MM.1S (cell line): ENCODE results near the gene CYYR1.

Source experiments
- DNase-seq: peaks from one replicate; pipeline ENCODE4 v3.0.0-alpha.2; 2015
- H2AFZ ChIP-seq: fragments of 300-600 bp; sonication (generic); 2 replicates; pipeline ENCODE4 v1.6.0; 2016; ENCODE audit warnings: antibody characterized with exemption, low read length
- H3F3A ChIP-seq: fragments of 300-600 bp; sonication (generic); 2 replicates; pipeline ENCODE4 v1.6.1; 2016; ENCODE audit warnings: mild to moderate bottlenecking, antibody characterized with exemption, low read length, moderate library complexity, mixed read lengths; ENCODE audit not compliant: insufficient read depth
- H3K27ac ChIP-seq: fragments of 300-600 bp; sonication (generic); 2 replicates; pipeline ENCODE4 v1.5.1; 2016; ENCODE audit warnings: mild to moderate bottlenecking, low read length
- H3K27me3 ChIP-seq: fragments of 300-600 bp; sonication (generic); replicated peaks from 2 replicates; pipeline ENCODE4 v1.6.0; 2016; ENCODE audit warnings: low read length; ENCODE audit not compliant: insufficient read depth
- H3K36me3 ChIP-seq: fragments of 300-600 bp; sonication (generic); replicated peaks from 2 replicates; pipeline ENCODE4 v1.6.1; 2016; ENCODE audit warnings: mild to moderate bottlenecking, low read length, mixed read lengths; ENCODE audit not compliant: insufficient read depth
- H3K4me1 ChIP-seq: fragments of 300-600 bp; sonication (generic); 2 replicates; pipeline ENCODE4 v1.6.1; 2016; ENCODE audit warnings: low read length, mixed read lengths
- H3K4me2 ChIP-seq: fragments of 300-600 bp; sonication (generic); 2 replicates; pipeline ENCODE4 v1.6.0; 2016; ENCODE audit warnings: low read depth, low read length
- H3K4me3 ChIP-seq: fragments of 300-600 bp; sonication (generic); 2 replicates; pipeline ENCODE4 v1.5.1; 2016; ENCODE audit warnings: low read length, mixed read lengths
- H3K79me2 ChIP-seq: fragments of 300-600 bp; sonication (generic); 2 replicates; pipeline ENCODE4 v1.6.1; 2016; ENCODE audit warnings: mixed run types, low read length, mixed read lengths
- H3K9ac ChIP-seq: fragments of 300-600 bp; sonication (generic); 2 replicates; pipeline ENCODE4 v1.6.1; 2016; ENCODE audit warnings: low read length, mixed read lengths
- H3K9me2 ChIP-seq: fragments of 300-600 bp; sonication (generic); replicated peaks from 2 replicates; pipeline ENCODE4 v1.6.1; 2016; ENCODE audit warnings: mild to moderate bottlenecking, low read length, mixed read lengths; ENCODE audit not compliant: insufficient read depth
- H3K9me3 ChIP-seq: fragments of 300-600 bp; sonication (generic); replicated peaks from 2 replicates; pipeline ENCODE4 v1.6.1; 2016; ENCODE audit warnings: mild to moderate bottlenecking, low read length, mixed read lengths; ENCODE audit not compliant: insufficient read depth
- H4K20me1 ChIP-seq: fragments of 300-600 bp; sonication (generic); 2 replicates; pipeline ENCODE4 v1.6.1; 2016; ENCODE audit warnings: mild to moderate bottlenecking, low read length, moderate library complexity, mixed read lengths; ENCODE audit not compliant: insufficient read depth
- EZH2 ChIP-seq: fragments of 300-600 bp; sonication (generic); optimal IDR thresholded peaks from 2 replicates; pipeline ENCODE3; 2017; ENCODE audit warnings: low read depth, mild to moderate bottlenecking, antibody characterized with exemption, low read length, mixed read lengths
- EZH2phosphoT487 ChIP-seq: fragments of 300-600 bp; sonication (generic); IDR thresholded peaks from 2 replicates; pipeline ENCODE4 v1.6.1; 2018; ENCODE audit warnings: antibody characterized with exemption, low read length
- TF ChIP-seq, protein P1 (sequence below): fragments of 300-600 bp; sonication (generic); IDR thresholded peaks from 2 replicates; pipeline ENCODE4 v1.5.1; 2016; ENCODE audit warnings: antibody characterized with exemption, low read length, mixed read lengths

CYYR1 gene

DNA sequence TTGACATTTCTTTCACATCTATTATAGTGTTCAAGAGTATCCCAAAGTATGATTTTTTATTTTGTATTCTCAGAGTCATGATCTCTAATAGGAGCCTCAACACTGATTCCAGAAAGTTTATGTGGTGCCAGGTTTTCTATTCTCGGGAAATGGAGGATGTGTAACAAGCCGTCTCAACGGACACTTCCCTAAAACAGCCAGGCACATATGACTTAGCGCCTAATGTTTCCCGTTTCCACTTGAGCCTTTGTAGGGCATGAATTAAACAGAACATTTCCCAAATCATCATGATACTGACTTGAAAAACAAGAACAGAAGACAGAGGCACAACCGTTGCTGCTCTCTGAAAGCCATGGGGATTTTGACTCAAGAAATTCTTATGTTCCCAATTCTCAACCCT, 8.0 kb downstream of the CYYR1 start:
- Histone ChIP-seq H2AFZ (no peak overlapping the region), H3K4me2 (no peak overlapping the region), H3K79me2 (no peaks in the 10 kb centered on the region), H3K36me3 (no peaks in the 10 kb centered on the region), H3K9ac (no peak overlapping the region), H3K9me3 (no peaks in the 10 kb centered on the region), H4K20me1 (no peaks in the 10 kb centered on the region), H3K4me1 (no peaks in the 10 kb centered on the region), H3F3A (no peaks in the 10 kb centered on the region), H3K27ac (no peak overlapping the region), H3K9me2 (no peaks in the 10 kb centered on the region), H3K27me3 (no peaks in the 10 kb centered on the region), H3K4me3 (no peak overlapping the region)
- no peak for TF ChIP-seq EZH2
- no peak for TF ChIP-seq EZH2phosphoT487
- TF ChIP-seq, protein P1, sequence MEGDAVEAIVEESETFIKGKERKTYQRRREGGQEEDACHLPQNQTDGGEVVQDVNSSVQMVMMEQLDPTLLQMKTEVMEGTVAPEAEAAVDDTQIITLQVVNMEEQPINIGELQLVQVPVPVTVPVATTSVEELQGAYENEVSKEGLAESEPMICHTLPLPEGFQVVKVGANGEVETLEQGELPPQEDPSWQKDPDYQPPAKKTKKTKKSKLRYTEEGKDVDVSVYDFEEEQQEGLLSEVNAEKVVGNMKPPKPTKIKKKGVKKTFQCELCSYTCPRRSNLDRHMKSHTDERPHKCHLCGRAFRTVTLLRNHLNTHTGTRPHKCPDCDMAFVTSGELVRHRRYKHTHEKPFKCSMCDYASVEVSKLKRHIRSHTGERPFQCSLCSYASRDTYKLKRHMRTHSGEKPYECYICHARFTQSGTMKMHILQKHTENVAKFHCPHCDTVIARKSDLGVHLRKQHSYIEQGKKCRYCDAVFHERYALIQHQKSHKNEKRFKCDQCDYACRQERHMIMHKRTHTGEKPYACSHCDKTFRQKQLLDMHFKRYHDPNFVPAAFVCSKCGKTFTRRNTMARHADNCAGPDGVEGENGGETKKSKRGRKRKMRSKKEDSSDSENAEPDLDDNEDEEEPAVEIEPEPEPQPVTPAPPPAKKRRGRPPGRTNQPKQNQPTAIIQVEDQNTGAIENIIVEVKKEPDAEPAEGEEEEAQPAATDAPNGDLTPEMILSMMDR = no peak
- no peak for DNase-seq

DNA sequence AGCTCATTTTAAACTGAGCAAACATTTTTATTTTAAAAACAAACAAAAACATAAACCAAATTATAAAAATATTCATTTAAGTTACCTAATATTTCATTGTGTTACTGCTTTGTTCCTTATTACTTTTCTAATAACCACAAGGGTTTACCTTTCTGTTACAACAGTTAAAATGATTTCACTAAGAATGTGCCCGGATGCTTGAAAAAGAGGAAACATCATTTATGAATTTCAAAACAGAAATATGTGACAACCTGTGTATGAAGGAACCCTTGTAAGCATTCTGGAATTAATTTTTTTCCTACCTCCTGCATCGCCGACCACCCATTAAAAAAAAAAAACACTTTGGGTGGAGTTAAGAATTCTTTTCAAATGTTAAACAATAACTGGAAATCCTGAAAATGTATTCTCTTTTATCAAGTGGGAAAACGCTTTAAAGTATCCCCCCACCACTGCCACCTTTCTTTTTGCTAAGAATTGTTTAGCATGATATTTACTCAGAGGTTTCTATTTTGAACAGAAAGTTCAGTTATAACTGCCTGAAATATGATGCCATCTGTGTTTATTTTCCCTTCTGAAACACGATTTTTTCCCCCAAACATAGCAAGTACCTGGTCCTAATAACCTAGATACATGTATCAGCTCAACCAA, 9.1 kb downstream of the CYYR1 start:
- no peak for DNase-seq

DNA sequence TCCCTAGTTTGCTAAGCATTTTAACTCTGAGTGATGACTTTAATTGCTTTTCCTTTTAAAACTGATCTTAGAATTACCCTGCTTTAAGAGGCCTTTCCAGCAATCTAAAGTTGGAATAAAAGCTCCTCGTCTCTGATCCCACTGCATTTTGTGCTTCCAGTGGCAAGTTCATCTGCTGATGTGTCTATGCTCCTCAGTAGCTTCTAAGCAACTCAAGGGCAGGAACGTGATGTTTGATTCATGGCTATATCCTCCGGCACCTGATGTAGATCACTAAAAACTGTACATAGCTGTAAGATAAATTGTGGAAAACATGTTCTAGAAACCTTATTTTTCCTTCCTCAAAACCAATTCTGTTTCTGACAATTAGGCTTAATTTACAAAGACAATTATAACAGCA, 12.5 kb downstream of the CYYR1 start:
- no peak overlapping the region for H3K9ac ChIP-seq
- no peaks in the 10 kb centered on the region for H4K20me1 ChIP-seq
- no peak overlapping the region for H3K27ac ChIP-seq
- DNase-seq = no peak
- no peaks in the 10 kb centered on the region for H3K36me3 ChIP-seq
- no peak overlapping the region for H3K4me2 ChIP-seq
- no peaks in the 10 kb centered on the region for H3K9me2 ChIP-seq
- H3F3A ChIP-seq = no peaks in the 10 kb centered on the region
- TF ChIP-seq EZH2 (no peak), EZH2phosphoT487 (no peak)
- TF ChIP-seq, protein P1 = no peak
- no peaks in the 10 kb centered on the region for H3K9me3 ChIP-seq
- no peaks in the 10 kb centered on the region for H3K79me2 ChIP-seq
- H3K4me1 ChIP-seq = no peaks in the 10 kb centered on the region
- H3K4me3 ChIP-seq = no peak overlapping the region
- no peak overlapping the region for H2AFZ ChIP-seq
- no peaks in the 10 kb centered on the region for H3K27me3 ChIP-seq

More for the DNA sequence above, 9.1 kb downstream of the CYYR1 start:
- H3K9me2 ChIP-seq = no peaks in the 10 kb centered on the region
- H3K27me3 ChIP-seq = no peaks in the 10 kb centered on the region
- no peak overlapping the region for H3K27ac ChIP-seq
- H3K4me3 ChIP-seq = no peak overlapping the region
- H3K4me2 ChIP-seq = no peak overlapping the region
- no peaks in the 10 kb centered on the region for H3K9me3 ChIP-seq
- no peaks in the 10 kb centered on the region for H3K4me1 ChIP-seq
- H3K9ac ChIP-seq = no peak overlapping the region
- H3K79me2 ChIP-seq = no peaks in the 10 kb centered on the region
- no peaks in the 10 kb centered on the region for H3K36me3 ChIP-seq
- H2AFZ ChIP-seq = no peak overlapping the region
- TF ChIP-seq, protein P1 = no peak
- TF ChIP-seq EZH2 = no peak
- TF ChIP-seq EZH2phosphoT487 = no peak
- H3F3A ChIP-seq = no peaks in the 10 kb centered on the region
- H4K20me1 ChIP-seq = no peaks in the 10 kb centered on the region
